Midbrain (tissue), 1 donor: ENCODE results near the gene LRRC8E.
"Not testable (repeated sequence)": the region's sequence is repeated elsewhere in the genome, so short reads cannot be mapped to it uniquely, and the experiment has no call there.

Experiments used
- DNase-seq: peaks from one replicate; lab custom pipeline; 2025; lab: John Stamatoyannopoulos, UW

The LRRC8E gene

GRCh38 chr19:7920519-7921301 is 32.4 kb downstream of the LRRC8E start:
- peak; percentile 95 for DNase-seq

GRCh38 chr19:7921302-7921966 is 33.1 kb downstream of the LRRC8E start:
- no peak for DNase-seq

GRCh38 chr19:7921967-7922835 is 33.9 kb downstream of the LRRC8E start:
- no peak for DNase-seq

GRCh38 chr19:7922836-7923195 is 34.5 kb downstream of the LRRC8E start:
- no peak for DNase-seq

GRCh38 chr19:7923295-7924191 is 35.2 kb downstream of the LRRC8E start:
- DNase-seq, result no peak

- no peak for DNase-seq
Observed at GRCh38 chr19:7924241-7924640, 35.9 kb downstream of the LRRC8E start.

- DNase-seq, result no peak
Observed at GRCh38 chr19:7924651-7925170, 36.4 kb downstream of the LRRC8E start.

- DNase-seq, result peak; percentile 17
Observed at GRCh38 chr19:7925171-7925851, 37.0 kb downstream of the LRRC8E start.

GRCh38 chr19:7926021-7926726 is 37.9 kb downstream of the LRRC8E start, which contains the start of gene CTXN1:
CTXN1 (minus strand) TSS chr19:7926135; CDS start chr19:7925538, 597 bp downstream.
- DNase-seq, result peak; percentile 15

GRCh38 chr19:7926727-7927604 is 38.7 kb downstream of the LRRC8E start:
- DNase-seq, result no peak

GRCh38 chr19:7927605-7928333 is 39.5 kb downstream of the LRRC8E start:
- no peak for DNase-seq

- DNase-seq, result no peak
Observed at GRCh38 chr19:7928334-7928706, 40.0 kb downstream of the LRRC8E start.

- no peak for DNase-seq
Observed at GRCh38 chr19:7928741-7929701, 40.7 kb downstream of the LRRC8E start.

GRCh38 chr19:7930030-7930429 is 41.7 kb downstream of the LRRC8E start:
- DNase-seq, result not testable (repeated sequence)

GRCh38 chr19:7930765-7931164 is 42.5 kb downstream of the LRRC8E start:
- DNase-seq, result no peak

GRCh38 chr19:7931221-7932061 is 43.1 kb downstream of the LRRC8E start:
- no peak for DNase-seq
